GM19467 (cell line): Measurements from ENCODE around the gene SLC30A1.
"Not testable (repeated sequence)": the region's sequence is repeated elsewhere in the genome, so short reads cannot be mapped to it uniquely, and the experiment has no call there.

Source experiments
- ATAC-seq: cut with Tn5 transposase; IDR thresholded peaks from one replicate; pipeline ENCODE4 v1.9.1; 2021; ENCODE audit warnings: mild to moderate bottlenecking, moderate library complexity; ENCODE audit not compliant: unreplicated experiment

The SLC30A1 gene

GRCh38 chr1:211549092-211549711 is 29.8 kb downstream of the SLC30A1 start:
- ATAC-seq: no peak

GRCh38 chr1:211548321-211549091 is 30.5 kb downstream of the SLC30A1 start:
- ATAC-seq: no peak

GRCh38 chr1:211547710-211548109 is 31.3 kb downstream of the SLC30A1 start:
- ATAC-seq: no peak

GRCh38 chr1:211546543-211546942 is 32.4 kb downstream of the SLC30A1 start:
- ATAC-seq: no peak

GRCh38 chr1:211543025-211543424 is 35.9 kb downstream of the SLC30A1 start:
- no peak for ATAC-seq

GRCh38 chr1:211541720-211542477 is 37.1 kb downstream of the SLC30A1 start:
- no peak for ATAC-seq

- no peak for ATAC-seq
These were observed 37.7 kb downstream of the SLC30A1 start for GRCh38 chr1:211541278-211541677.

GRCh38 chr1:211540824-211541223 is 38.1 kb downstream of the SLC30A1 start:
- ATAC-seq: not testable (repeated sequence)

GRCh38 chr1:211538287-211538686 is 40.7 kb downstream of the SLC30A1 start:
- ATAC-seq: no peak

- no peak for ATAC-seq
These were observed 41.7 kb downstream of the SLC30A1 start for GRCh38 chr1:211537253-211537652.

- ATAC-seq: no peak
These were observed 42.4 kb downstream of the SLC30A1 start for GRCh38 chr1:211536606-211537005.

- no peak for ATAC-seq
These were observed 43.6 kb downstream of the SLC30A1 start for GRCh38 chr1:211535346-211535745.

GRCh38 chr1:211534545-211535291 is 44.2 kb downstream of the SLC30A1 start:
- no peak for ATAC-seq

- ATAC-seq: no peak
These were observed 46.9 kb downstream of the SLC30A1 start for GRCh38 chr1:211532088-211532444.

- ATAC-seq: no peak
These were observed 47.5 kb downstream of the SLC30A1 start for GRCh38 chr1:211531194-211532087.

GRCh38 chr1:211530102-211530501 is 48.9 kb downstream of the SLC30A1 start:
- ATAC-seq: no peak

- no peak for ATAC-seq
These were observed 49.5 kb downstream of the SLC30A1 start for GRCh38 chr1:211529453-211529852.

GRCh38 chr1:211529011-211529410 is 50.0 kb downstream of the SLC30A1 start:
- no peak for ATAC-seq

GRCh38 chr1:211527888-211528287 is 51.1 kb downstream of the SLC30A1 start:
- no peak for ATAC-seq

- ATAC-seq: no peak
These were observed 52.0 kb downstream of the SLC30A1 start for GRCh38 chr1:211527006-211527405.
